VCaP (cell line): Measurements from ENCODE around the gene GRM7.

Experiments used
- H3K27ac ChIP-seq: fragments of 450-650 bp; 2 replicates; pipeline ENCODE4 v1.5.1; 2017
- CTCF ChIP-seq: fragments of 450-650 bp; conservative IDR thresholded peaks from 2 replicates; pipeline ENCODE4 v1.5.1; 2017; ENCODE audit warnings: mild to moderate bottlenecking, moderate library complexity

Gene GRM7

GRCh38 chr3:7315037-7315436 lies 454.1 kb downstream of the GRM7 start:
- no peak for TF ChIP-seq CTCF
- no peak overlapping the region for H3K27ac ChIP-seq

GRCh38 chr3:7322957-7323669 lies 462.2 kb downstream of the GRM7 start:
- no peak for TF ChIP-seq CTCF
- no peak overlapping the region for H3K27ac ChIP-seq

- TF ChIP-seq CTCF: no peak
- H3K27ac ChIP-seq: no peak overlapping the region
Observed at GRCh38 chr3:7328339-7328738, 467.4 kb downstream of the GRM7 start.

GRCh38 chr3:7332696-7333095 lies 471.8 kb downstream of the GRM7 start:
- no peak overlapping the region for H3K27ac ChIP-seq
- no peak for TF ChIP-seq CTCF

- H3K27ac ChIP-seq: no peak overlapping the region
- no peak for TF ChIP-seq CTCF
Observed at GRCh38 chr3:7333125-7333524, 472.2 kb downstream of the GRM7 start.

GRCh38 chr3:7340795-7341194 lies 479.9 kb downstream of the GRM7 start:
- TF ChIP-seq CTCF: no peak
- peak overlapping the region; percentile 22; the same call in 1 of the 2 replicates for H3K27ac ChIP-seq

- H3K27ac ChIP-seq: no peak overlapping the region
- TF ChIP-seq CTCF: no peak
Observed at GRCh38 chr3:7346364-7346763, 485.4 kb downstream of the GRM7 start.
